ENCODE results near the gene ABCC4. TPM values are rescaled to one million over a fixed set of nuclear protein-coding genes. Genes with fewer than 3 reads are reported as not detected.
"Not testable (repeated sequence)": the region's sequence is repeated elsewhere in the genome, so short reads cannot be mapped to it uniquely, and the experiment has no call there.

The ABCC4 gene
- total RNA-seq, 1 donor from 2014 or later: 7.5 TPM

GRCh38 chr13:95195146-95195545 lies 106.1 kb downstream of the ABCC4 start:
- no peak for DNase-seq (ENCODE audit: low spot score, unreplicated experiment)
- TF ChIP-seq CTCF (IDR thresholded peaks at IDR 0.05; ENCODE audit: unreplicated experiment): no peak
- no peak overlapping the region for H3K4me3 Mint-ChIP-seq (ENCODE audit: low read depth)
- peaks cover 9% of the 10 kb centered on the region for H3K9me3 Mint-ChIP-seq (ENCODE audit: low read depth)
- no peak overlapping the region for H3K27ac Mint-ChIP-seq
- peaks cover 11% of the 10 kb centered on the region for H3K36me3 Mint-ChIP-seq (ENCODE audit: insufficient read depth)
- peaks cover under 1% of the 10 kb centered on the region for H3K4me1 Mint-ChIP-seq (ENCODE audit: low read depth)
- H3K27me3 Mint-ChIP-seq: no peaks in the 10 kb centered on the region

- Mint-ChIP-seq H3K4me3 (ENCODE audit: low read depth) (no peak overlapping the region), H3K27me3 (no peaks in the 10 kb centered on the region), H3K9me3 (ENCODE audit: low read depth) (peaks cover 5% of the 10 kb centered on the region), H3K27ac (no peak overlapping the region), H3K36me3 (ENCODE audit: insufficient read depth) (peaks cover 5% of the 10 kb centered on the region), H3K4me1 (ENCODE audit: low read depth) (no peaks in the 10 kb centered on the region)
- TF ChIP-seq CTCF (IDR thresholded peaks at IDR 0.05; ENCODE audit: unreplicated experiment): no peak
- no peak for DNase-seq (ENCODE audit: low spot score, unreplicated experiment)
Measured at GRCh38 chr13:95193509-95194230, 107.6 kb downstream of the ABCC4 start.

GRCh38 chr13:95192998-95193397 lies 108.3 kb downstream of the ABCC4 start:
- Mint-ChIP-seq H3K4me3 (ENCODE audit: low read depth) (no peak overlapping the region), H3K36me3 (ENCODE audit: insufficient read depth) (peaks cover 2% of the 10 kb centered on the region), H3K9me3 (ENCODE audit: low read depth) (peaks cover 2% of the 10 kb centered on the region), H3K27ac (no peak overlapping the region), H3K4me1 (ENCODE audit: low read depth) (no peaks in the 10 kb centered on the region), H3K27me3 (no peaks in the 10 kb centered on the region)
- TF ChIP-seq CTCF (IDR thresholded peaks at IDR 0.05; ENCODE audit: unreplicated experiment): no peak
- DNase-seq (ENCODE audit: low spot score, unreplicated experiment): no peak

- H3K27me3 Mint-ChIP-seq; DNase-seq (ENCODE audit: low spot score, unreplicated experiment); H3K27ac Mint-ChIP-seq; H3K4me1 Mint-ChIP-seq (ENCODE audit: low read depth); H3K9me3 Mint-ChIP-seq (ENCODE audit: low read depth); H3K4me3 Mint-ChIP-seq (ENCODE audit: low read depth); H3K36me3 Mint-ChIP-seq (ENCODE audit: insufficient read depth): not testable (repeated sequence)
Measured at GRCh38 chr13:95192564-95192945, 108.7 kb downstream of the ABCC4 start.

GRCh38 chr13:95191821-95192563 lies 109.3 kb downstream of the ABCC4 start:
- Mint-ChIP-seq H3K27ac (no peak overlapping the region), H3K27me3 (no peaks in the 10 kb centered on the region), H3K4me3 (ENCODE audit: low read depth) (no peak overlapping the region), H3K4me1 (ENCODE audit: low read depth) (no peaks in the 10 kb centered on the region), H3K36me3 (ENCODE audit: insufficient read depth) (no peaks in the 10 kb centered on the region), H3K9me3 (ENCODE audit: low read depth) (no peaks in the 10 kb centered on the region)
- DNase-seq (ENCODE audit: low spot score, unreplicated experiment): peak; percentile 85
- TF ChIP-seq CTCF (IDR thresholded peaks at IDR 0.05; ENCODE audit: unreplicated experiment): peak; percentile 96
